Epithelial cell of prostate (primary cell): ENCODE measurements around the gene KBTBD7.
"Not testable (repeated sequence)": the region's sequence is repeated elsewhere in the genome, so short reads cannot be mapped to it uniquely, and the experiment has no call there.

ENCODE experiments used
- DNase-seq: peaks from one replicate; pipeline ENCODE4 v3.0.0-alpha.2; 2011; ENCODE audit warnings: low read depth, low spot score
- H3K27ac ChIP-seq: fragments of 450-650 bp; 2 replicates; pipeline ENCODE4 v1.5.1; 2017; ENCODE audit warnings: mild to moderate bottlenecking

Gene KBTBD7

GRCh38 chr13:41199526-41199925, 5.2 kb upstream of the KBTBD7 start:
- H3K27ac ChIP-seq: no peak overlapping the region
- no peak for DNase-seq

GRCh38 chr13:41199079-41199478, 4.7 kb upstream of the KBTBD7 start:
- no peak overlapping the region for H3K27ac ChIP-seq
- DNase-seq: no peak

GRCh38 chr13:41196620-41197019, 2.3 kb upstream of the KBTBD7 start:
- H3K27ac ChIP-seq: no peak overlapping the region
- DNase-seq: no peak

DNA sequence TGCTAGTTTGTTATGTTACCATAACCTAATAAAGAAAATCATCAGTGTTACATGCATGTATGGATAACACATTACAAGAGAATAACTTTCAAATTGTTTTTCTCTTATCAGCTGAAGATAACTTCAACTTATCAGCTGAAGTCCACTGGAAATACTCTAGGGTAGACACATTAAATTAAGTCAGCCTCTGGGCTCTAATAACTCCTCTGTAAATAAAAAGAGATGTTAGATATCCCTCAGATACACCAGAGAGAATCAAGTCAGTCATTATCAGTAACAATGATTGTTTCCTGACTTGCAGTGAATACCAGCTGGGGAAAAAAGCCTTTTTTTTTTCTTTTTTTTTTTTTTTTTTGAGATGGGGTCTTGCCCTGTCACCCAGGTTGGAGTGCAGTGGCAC, 1.6 kb upstream of the KBTBD7 start:
- no peak for DNase-seq
- no peak overlapping the region for H3K27ac ChIP-seq

DNA sequence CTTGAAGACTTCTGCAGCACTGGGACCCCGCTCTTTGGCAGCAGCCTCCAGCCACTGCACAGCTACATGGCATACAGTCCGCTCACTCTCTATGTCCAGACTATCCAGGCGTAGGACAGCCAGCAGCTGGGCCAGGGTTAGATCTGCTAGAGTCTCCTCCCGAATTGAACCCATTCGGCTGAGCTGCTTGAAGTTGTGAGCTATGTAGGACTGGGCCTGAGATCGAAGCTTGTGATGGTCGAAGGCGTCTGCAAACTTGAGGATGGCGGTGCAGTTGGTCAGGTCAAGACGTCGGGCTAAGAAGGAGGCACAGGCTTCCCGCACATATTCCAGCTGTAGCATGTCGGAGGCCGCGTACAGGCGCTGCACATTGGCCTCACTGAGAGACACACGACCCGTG, 900 bp downstream of the KBTBD7 start:
- H3K27ac ChIP-seq: peak overlapping the region; percentile 67
- DNase-seq: no peak

DNA sequence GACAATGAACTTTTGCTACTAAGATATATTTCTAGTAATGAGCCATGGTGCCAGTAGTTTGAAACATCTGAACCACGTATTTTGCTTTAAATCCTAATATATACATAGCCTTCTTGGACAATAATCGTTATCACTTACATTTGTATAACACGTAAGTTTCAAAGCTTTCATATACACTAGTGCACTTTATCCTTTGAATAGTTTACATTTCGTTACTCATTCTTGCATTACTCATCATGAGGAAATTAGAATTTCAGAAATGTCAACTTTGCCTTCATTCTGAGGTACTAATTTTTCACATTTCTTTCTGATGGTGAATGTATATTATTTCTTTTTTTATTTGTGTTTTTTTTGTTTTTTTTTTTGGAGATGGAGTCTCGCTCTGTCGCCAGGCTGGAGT, 5.8 kb downstream of the KBTBD7 start:
- H3K27ac ChIP-seq: no peak overlapping the region
- no peak for DNase-seq

DNA sequence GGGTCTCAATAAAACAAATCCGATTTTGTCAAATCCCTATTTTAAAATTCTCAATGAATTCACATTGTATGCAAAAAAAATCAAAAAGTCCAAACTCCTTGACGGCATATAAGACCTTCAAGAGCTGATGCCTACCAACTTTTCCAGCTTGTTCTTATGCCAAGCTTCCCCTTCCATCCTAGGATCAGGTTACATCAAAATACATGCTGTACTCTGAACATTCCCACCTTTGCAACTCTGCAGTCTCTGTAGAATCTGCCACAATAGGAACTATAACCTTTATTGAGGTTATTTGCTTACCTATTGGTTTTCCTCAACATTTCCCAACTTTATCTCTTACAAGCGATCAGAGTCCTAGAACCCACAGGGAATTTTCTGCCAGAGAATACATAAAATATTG, 7.9 kb downstream of the KBTBD7 start:
- no peak overlapping the region for H3K27ac ChIP-seq
- DNase-seq: no peak

- peak; percentile 27 for DNase-seq
- peak overlapping the region; percentile 25 for H3K27ac ChIP-seq
These were observed 12.1 kb downstream of the KBTBD7 start for GRCh38 chr13:41182231-41182630.

DNA sequence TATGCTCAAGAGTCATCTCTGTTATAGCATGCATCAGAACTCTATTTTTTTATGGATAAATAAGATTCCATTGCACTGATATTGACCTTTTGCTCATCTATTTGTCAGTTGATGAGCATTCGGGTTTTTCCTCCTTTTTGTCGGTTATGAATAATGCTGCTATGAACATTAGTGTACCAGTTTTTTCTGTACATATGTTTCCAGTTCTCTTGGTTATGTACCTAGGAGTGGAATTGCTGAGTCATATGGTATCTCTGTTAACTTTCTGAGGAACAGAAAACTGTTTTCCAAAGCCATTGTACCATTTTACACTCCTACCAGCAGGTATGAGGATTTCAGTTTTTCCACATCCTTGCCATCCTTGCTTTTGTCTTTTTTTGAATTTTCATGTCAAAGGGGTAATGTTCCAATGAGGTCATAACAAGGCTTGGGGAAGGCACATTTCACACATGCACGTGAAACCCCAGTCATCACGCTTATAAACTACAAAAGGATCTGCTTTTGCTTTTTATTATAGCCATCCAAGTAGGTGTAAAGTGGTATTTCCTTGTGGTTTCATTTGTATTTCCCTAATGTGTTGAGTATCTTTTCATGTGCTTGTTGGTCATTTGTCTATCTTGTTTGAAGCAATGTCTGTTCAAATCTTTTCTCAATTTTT, 14.6 kb downstream of the KBTBD7 start:
- peak; percentile 16 for DNase-seq
- H3K27ac ChIP-seq: peak overlapping the region; percentile 43

DNA sequence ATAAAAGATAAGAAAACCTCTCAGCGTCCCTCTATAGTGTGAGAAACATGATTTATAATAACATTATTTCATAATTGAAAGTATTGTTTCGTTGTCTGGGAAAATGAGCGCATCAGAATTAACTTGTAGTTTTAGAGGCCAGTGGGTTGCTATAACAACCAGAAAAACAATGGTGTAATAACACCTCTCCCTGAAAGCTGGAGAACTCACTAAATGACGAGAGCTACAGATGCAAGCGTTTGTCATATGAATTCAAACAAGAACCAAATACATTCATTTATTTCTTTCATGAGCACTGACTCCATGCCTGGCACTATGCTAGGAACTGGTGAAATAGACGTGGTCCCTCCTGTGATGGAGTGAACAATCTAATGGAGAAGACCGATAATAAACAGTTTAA, 16.3 kb downstream of the KBTBD7 start:
- no peak for DNase-seq
- no peak overlapping the region for H3K27ac ChIP-seq

DNA sequence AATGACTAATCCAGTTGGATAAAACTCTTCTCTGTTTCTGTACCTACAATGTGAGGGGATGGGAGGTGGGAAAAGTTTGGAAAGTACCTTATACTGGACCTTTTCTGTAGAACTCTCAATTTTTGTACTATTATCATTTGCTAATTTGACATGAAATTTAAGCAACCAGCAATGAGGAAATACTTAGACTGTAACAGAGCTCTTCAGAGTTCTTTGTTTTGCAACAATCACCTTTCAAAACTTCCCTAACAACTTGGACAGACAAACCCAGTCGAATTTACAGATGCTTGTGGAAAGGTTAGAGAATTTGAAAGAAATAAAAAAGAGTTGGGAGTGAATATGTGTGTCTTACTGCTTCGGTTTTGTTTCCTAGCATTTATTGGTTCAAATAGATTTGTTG, 16.8 kb downstream of the KBTBD7 start:
- no peak for DNase-seq
- H3K27ac ChIP-seq: no peak overlapping the region

DNA sequence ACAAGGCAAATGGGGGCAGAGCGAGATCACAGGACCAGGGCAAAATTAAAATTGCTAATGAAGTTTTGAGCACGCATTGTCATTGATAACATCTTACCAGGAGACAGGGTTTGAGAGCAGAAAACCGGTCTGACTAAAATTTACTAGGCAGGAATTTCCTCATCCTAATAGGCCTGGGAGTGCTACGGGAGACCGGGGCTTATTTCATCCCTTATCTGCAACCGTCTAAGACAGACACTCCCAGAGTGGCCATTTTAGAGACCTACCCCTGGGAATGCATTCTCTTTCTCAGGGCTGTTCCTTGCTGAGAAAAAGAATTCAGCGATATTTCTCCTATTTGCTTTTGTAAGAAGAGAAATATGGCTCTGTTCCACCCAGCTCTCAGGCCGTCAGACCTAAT, 18.8 kb downstream of the KBTBD7 start:
- H3K27ac ChIP-seq, DNase-seq: not testable (repeated sequence)

- H3K27ac ChIP-seq: no peak overlapping the region
- DNase-seq: no peak
These were observed 32.2 kb downstream of the KBTBD7 start for GRCh38 chr13:41162151-41162550.

DNA sequence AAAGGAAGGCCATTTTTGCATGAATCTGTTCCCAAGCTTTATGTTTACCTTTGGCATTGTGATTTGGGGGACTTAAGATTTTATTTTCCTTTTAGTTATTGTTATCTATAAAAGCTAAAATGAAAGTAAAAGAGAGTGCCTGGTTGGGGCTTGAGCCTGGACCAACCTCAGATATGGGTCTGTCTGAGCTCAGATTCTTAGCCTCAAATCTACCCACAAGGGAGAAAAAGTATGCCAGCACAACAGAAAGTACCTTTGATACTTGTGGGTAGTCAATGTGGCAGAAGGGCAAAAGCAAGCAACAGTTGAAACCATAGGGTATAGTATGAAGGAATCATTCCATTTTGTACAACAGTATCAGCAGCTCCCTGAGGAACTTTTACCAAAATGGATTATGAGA, 35.2 kb downstream of the KBTBD7 start:
- no peak overlapping the region for H3K27ac ChIP-seq
- DNase-seq: no peak

DNA sequence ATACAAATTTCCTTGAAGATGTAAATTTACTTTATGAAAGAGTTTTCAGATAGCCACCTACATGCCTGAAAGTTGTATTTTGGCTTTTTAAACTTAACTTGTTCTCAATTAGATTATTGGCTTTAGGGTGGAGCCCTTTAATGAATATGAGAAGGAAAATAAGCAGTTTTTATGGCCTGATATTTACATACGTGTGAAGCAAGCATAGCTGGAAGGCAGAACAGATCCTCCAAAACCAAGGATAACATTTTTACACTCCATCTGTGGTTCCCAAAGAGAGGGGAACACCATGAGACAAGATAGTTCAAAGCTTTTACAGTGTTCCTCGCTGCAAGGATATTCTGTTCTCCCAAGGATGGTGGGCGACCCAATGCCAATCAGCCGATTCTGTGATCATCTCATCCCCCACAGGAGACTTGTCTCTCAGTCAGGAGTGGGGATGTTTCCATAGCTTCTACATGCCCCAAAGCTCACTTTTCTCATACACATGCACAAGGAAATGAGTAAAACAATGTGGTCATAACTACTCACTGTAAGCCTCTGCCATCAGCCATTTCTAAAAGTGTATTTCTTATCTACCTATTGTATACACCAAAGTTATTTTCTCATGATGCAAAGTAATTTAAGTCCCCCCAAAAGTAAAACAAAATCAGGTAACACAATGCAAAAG, 37.2 kb downstream of the KBTBD7 start:
- no peak overlapping the region for H3K27ac ChIP-seq
- no peak for DNase-seq

DNA sequence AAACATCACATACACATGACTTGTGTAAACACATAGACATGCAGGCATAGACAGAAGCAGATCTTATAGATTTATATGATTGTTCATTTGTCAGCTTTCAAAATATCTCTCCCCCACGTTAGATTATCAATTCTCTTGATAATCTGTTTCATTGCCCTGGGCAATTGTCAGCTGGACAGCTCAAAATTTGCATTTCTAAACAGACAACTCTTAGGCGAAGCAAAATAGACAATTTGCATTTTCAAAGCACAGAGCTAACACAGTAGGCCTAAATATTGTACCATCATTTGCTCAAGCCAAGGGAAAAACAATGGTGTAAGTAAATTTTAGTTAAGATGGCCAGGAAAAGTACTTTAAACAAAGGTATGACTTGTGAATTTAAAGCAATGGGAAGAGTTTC, 37.7 kb downstream of the KBTBD7 start:
- no peak for DNase-seq
- H3K27ac ChIP-seq: no peak overlapping the region

GRCh38 chr13:41154042-41154441, 40.3 kb downstream of the KBTBD7 start:
- no peak for DNase-seq

DNA sequence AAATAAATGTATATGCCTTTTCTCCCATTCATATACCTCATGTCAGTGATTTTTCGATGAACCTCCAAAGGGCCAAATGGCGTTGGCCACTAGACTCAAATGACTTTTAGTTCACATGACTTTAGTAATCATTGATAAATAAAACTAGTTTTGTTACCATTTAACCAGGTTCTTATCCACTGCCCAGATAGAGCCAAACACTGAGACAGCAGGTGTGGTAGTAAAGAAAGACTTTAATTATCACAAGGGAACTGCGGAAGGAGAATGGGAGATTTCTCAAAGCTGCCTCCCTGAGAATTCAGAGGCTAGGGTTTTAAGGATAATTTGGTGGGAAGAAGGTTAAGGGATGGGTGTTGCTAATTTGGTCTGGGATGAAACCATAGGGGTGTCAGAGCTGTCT, 42.4 kb downstream of the KBTBD7 start:
- no peak for DNase-seq
- H3K27ac ChIP-seq: no peak overlapping the region

More at GRCh38 chr13:41154042-41154441, 40.3 kb downstream of the KBTBD7 start:
- no peak overlapping the region for H3K27ac ChIP-seq

DNA sequence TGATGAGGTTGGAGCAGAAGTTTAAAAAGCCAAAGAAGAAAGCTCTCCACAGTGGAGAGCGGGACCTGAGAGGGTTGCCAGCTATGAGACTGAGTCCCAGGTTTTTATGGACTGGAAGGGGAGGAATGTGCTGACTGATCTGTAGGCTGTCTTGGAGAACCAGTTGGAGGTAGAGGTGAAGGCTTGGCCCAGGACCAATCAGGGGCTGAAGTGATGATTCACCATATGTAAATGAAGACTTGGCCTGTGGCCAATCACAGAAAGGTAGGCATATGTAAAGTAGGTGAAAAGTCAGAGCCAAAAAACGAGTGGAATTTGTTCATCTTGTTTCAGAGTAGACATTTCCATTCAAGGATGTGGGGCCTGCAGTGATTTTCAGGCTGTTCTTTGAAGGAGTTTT, 44.3 kb downstream of the KBTBD7 start:
- DNase-seq: no peak
- H3K27ac ChIP-seq: no peak overlapping the region

DNA sequence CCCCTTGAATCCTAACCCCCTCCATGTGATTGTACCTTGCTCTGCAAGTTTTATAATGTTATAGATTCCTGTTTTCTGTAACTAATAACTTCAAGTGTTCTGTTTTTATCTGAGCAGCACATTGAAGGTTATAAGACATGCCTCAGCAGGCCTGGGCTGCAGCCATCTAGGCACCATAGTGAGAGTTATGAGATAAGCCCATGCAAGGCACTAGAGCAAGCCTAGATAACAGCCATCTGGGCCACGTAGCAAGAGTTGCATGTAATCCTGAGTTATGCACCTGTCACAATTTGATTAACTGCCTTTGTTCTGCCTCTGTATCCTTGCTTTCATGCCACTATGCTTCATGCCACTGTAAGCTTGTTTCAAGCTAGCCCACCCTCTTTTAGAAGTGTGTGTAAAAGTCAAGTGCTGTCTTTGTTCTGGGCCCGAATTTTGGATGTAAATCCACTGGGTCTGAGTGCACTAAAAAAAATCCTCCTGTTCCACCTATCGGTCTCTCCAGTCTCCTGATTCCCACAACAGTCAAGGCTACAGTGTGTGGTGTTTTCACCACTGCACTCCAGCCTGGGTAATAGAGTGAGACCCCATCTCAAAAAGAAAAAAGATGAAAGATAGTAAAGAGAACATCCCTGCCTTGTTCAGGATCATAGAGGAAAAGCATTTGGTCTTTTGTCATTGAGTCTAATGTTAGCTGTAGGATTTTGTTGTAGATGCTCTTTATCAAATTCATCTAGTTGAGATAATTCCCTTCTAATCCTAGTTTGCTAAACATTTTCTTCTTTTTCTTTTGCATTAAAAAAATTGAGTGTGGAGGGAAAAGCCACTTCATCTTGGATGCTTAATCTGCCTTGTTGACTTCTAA, 45.7 kb downstream of the KBTBD7 start:
- no peak overlapping the region for H3K27ac ChIP-seq
- no peak for DNase-seq
